GOT3 (cell line): ENCODE results near the gene SMARCE1.

Experiments used
- DNase-seq: peaks from one replicate; lab custom pipeline; 2025; ENCODE audit warnings: mixed read lengths; lab: John Stamatoyannopoulos, UW

Gene SMARCE1

DNA sequence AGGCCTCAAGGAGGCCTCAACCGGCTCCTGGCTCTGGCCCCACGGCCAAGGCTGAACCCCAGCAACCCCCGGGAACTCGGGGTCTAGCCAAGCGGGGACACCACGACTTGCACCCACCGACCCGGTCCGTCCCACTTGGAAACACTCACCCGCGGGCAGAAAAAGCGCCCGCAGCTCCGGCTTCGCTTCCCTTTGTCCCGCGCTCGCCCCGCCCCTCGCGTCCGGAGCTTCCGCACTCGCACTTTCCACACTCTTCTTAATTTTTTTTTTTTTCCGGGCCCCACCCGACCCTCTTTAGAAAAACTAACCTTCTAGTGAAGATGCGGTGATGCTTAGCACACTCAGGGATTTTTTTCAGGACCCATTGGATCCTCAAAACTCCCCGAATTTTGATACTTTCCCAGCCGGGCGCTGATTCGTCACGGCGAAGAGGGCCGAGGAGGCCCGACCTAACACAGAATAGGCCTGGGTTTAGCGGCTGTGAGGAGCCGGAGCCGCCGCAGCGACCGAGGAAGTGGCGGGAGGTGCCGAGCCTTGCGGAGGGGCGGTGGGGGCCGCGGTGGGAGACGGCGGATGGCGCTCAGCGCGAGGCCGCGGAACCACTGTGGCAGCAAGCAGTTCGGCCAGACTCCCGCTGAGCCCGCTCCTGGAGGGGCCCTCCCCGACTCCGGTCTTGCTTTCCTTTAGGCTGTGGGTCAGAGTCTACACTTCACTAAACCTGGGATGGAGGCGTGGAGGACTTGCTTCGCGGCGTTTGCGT, at the start of gene SMARCE1:
SMARCE1 (minus strand) TSS at position 195 of the 760 bp plus-strand sequence. CDS start 2,016 bp downstream, outside the sequence.
- DNase-seq: peak; percentile 82

- DNase-seq: no peak
These were observed 49.7 kb upstream of the SMARCE1 start for GRCh38 chr17:40697297-40697696.

- no peak for DNase-seq
These were observed 49.0 kb upstream of the SMARCE1 start for GRCh38 chr17:40696651-40697072.

GRCh38 chr17:40695874-40696472, 48.4 kb upstream of the SMARCE1 start:
- no peak for DNase-seq

- no peak for DNase-seq
These were observed 47.0 kb upstream of the SMARCE1 start for GRCh38 chr17:40694584-40694983.

- DNase-seq: no peak
These were observed 39.5 kb upstream of the SMARCE1 start for GRCh38 chr17:40687106-40687505.

GRCh38 chr17:40686192-40686591, 38.6 kb upstream of the SMARCE1 start:
- DNase-seq: no peak

GRCh38 chr17:40680998-40681397, 33.4 kb upstream of the SMARCE1 start:
- no peak for DNase-seq

- no peak for DNase-seq
These were observed 31.9 kb upstream of the SMARCE1 start for GRCh38 chr17:40679523-40679907.

DNA sequence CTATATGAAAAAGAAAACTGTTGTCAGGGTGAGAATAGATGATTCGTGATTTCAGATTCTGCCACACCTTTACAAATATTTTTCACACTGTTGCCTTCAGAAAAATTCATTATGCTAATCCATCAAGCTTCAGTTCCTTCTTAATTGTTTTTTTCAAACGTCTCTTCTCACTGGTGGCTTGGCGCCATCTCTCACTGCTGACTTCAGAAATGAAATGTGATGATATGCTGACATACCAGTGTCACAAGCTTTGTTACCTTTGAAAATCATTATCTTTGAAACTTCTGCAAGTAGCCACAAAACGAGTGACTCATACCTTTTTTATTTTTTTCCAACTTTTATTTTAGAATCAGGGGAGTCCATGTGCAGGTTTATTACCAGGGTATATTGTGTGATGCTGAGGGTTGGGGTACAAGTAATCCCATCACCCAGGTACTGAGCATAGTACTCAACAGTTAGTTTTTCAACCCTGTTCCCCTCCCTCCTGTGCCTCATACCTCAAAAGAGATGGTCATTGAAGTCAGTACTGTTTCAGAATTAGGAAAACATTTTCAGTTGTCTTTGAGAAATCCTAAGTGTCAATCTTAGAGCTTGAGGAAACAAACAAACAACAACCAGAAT, 31.4 kb upstream of the SMARCE1 start:
- DNase-seq: no peak

DNA sequence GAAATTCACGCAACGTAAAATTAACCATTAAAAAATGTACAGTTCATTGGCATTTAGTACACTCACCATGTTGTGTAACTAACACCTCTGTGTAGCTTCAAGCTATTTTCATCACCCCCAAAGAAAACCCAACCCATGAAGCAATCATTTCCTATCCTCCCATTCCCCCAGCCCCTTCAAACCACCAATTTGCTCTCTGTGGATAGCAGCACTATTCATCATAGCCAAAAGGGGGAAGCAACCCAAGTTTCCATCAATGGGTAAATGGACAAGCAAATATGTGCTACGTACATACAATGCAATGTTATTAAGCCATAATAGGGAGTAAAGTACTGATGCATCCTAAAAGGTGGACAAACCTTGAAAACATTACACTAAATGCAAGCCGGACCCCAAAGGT, 28.3 kb upstream of the SMARCE1 start:
- no peak for DNase-seq

DNA sequence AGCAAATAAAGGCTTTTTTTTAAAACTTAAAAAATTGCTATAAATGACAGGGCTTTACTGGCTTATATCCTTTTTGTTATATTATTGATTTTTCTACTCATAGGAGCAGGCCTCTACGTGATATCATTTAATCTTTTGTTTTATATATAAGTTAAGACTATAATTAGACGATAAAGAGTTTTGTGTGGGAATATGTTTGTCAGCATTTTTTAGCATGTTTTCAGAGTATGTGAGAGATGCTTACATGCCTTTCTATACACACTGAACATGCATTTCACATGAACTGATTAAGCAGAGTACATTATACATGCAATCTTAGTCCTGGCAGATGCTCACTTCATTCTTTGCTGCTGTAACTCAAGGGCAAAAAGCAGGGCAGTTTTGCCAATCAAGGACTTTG, 25.0 kb upstream of the SMARCE1 start:
- DNase-seq: no peak

- no peak for DNase-seq
These were observed 23.7 kb upstream of the SMARCE1 start for GRCh38 chr17:40671282-40671681.

DNA sequence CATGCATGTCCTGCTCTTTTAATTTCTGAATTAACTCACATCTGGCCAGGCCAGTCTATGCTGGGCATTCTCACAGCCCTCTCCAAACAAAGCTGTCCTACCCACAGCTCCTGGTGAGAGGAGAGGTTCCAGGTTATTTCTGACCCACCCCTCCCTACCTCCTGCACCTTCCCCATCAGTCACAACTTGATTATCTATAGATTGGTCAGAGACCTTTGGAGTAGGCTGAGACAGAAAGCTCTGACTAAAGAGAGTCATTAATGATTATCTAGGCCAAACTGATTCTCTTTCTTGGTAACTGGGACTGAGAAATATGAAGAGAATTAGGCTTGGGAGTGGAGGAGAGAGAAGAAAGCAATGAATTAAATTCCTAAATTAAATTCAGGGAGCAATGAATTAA, 18.7 kb upstream of the SMARCE1 start:
- no peak for DNase-seq

DNA sequence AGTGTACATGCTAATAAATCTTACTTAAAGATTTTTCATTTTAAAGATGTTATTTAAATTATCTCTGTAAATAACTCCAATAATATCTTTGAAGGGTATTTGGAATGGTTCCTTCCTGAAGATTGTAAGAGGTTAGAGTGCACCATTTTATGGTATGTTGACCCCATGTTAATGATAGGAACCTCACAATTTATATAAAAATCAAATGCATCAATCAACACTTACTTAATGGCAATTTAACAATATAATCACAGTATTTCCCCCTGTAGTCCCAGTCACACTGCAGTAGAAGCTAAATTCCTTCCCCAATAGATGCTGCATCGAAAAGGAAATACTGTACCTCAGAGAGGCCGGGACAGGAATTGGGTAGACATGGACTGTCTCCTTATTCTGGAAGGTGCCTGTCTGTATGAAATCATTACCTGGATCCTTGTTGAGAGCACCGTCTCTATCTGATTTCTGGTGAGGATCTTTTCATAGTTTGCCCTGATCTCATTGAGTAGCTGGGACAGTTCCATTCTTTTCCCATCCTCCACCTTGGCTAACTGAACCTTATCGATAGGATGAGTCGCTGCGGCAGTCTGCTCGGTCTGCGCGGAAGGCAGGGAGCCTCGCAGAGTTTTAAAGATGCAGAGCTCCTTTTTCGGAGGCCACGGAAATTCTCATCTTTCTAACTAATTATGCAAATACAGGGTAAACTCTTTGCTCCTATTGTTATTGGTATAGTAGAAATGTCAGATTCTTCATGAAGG, 17.1 kb upstream of the SMARCE1 start, which contains the start of gene KRT222:
KRT222 (minus strand) TSS at position 596 of the 752 bp plus-strand sequence; CDS start at position 518, 78 bp downstream.
- DNase-seq: no peak

GRCh38 chr17:40663252-40663651, 15.6 kb upstream of the SMARCE1 start:
- no peak for DNase-seq

GRCh38 chr17:40659911-40660310, 12.3 kb upstream of the SMARCE1 start:
- no peak for DNase-seq

DNA sequence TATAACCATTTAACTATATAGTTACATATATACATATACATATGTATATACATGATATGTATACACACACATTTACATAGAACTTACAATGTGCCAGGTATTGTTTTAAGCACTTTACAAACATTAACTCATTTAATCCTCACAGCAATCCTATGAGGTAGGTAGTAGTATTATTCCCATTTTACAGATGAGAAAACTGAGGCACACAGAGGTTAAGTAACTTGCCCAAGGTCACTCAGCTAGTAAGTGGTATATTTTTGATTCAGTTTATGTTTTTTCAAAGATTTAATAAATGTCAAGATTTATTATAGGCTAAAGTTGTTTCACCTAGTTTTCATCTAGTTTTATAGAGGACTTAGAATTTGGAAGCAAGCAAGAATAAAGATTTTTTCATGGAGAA, 10.8 kb upstream of the SMARCE1 start:
- no peak for DNase-seq

DNA sequence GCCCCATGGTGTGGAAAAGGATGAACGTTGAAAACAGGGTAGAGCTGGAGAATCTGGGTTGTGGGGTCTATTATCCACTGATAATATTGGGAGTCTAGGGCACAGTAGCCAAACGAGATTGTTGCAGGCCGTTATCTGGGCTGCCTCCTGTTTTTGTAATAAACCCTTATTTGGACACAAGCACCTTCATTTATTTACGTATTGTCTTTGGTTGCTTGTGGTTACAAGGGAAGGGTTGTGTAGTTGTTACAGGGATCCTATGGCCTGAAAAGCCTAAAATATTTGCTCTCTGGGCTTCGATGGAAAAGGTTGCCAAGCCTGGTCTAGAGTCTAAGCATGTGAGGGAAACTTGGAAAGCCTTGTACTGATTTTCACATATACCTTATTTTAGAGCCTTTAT, 4.3 kb upstream of the SMARCE1 start:
- no peak for DNase-seq

DNA sequence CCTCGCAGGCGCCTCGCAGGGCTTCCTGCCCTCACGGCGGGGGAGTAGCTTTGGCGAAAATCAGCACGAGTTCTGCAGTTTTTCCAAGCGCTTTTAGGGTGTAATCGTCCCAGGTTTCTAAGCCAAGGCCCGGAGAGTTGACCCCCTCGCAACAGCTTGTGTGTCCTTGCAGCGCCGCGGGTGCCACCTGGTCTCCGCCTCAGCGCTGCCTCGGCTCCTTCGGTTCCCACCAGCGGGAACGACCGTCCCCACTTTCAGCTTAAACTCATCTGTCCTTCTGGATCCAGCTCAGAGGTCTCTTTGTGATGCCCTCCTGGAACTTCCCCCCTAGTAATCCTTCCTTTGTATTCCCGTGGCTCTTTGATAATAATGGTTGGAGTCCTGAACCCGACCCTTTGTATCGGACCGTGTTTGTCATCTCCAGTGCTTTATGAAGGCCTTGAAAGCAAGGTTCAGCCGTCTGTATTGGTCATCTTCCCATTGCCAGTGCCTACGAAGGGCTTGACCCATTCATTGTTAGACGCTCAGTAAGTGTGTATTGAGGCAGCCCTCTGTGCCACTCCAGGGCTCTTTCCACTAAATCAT, 858 bp upstream of the SMARCE1 start:
- DNase-seq: no peak

GRCh38 chr17:40646791-40647623, 611 bp downstream of the SMARCE1 start:
- no peak for DNase-seq
